Right lobe of liver (tissue), 4 donors: ENCODE data around the gene PRR12.
A peak's percentile ranks its signal among the peaks of the same experiment; 100 is the strongest.

Source experiments
- CTCF ChIP-seq, 4 donors: fragments of 200-600 bp in 3 of 4; fragments of 450-650 bp in 1 of 4; IDR thresholded peaks; one replicate each; pipeline versions ENCODE4 v1.5.1 to v1.8.0; 2016 to 2022; ENCODE audit warnings: antibody characterized with exemption in 4 of 4, mild to moderate bottlenecking in 2 of 4
- POLR2A ChIP-seq: fragments of 450-650 bp; IDR thresholded peaks from one replicate; pipeline ENCODE4 v1.6.1; 2017; ENCODE audit warnings: antibody characterized with exemption, mild to moderate bottlenecking
- donor health status: DM: no; HTN: no; CAD: no.
- donor health status: DM: no; HTN: no; CAD: no.
- donor health status: DM: no; HTN: yes; CAD: no.

GRCh38 chr19:49672131-49672919 lies 81.3 kb downstream of the PRR12 start:
- TF ChIP-seq CTCF (IDR thresholded peaks at IDR 0.05) (peak; percentile 88 to 96 (median 94)), POLR2A (no peak)
